PFSK-1 (cell line): ENCODE results near the gene KRTAP10-6.

Experiments
- FOXP2 ChIP-seq: optimal IDR thresholded peaks from 2 replicates; pipeline ENCODE3; 2011; ENCODE audit warnings: borderline replicate concordance, control low read depth, inconsistent platforms; ENCODE audit not compliant: insufficient read depth; ENCODE audit errors: extremely low read length, extremely low read depth
- POLR2AphosphoS5 ChIP-seq: IDR thresholded peaks from 2 replicates; pipeline ENCODE4 v1.6.1; 2012; ENCODE audit warnings: low read depth, mild to moderate bottlenecking, control low read depth, low read length, moderate library complexity
- SIN3A ChIP-seq: IDR thresholded peaks from 2 replicates; pipeline ENCODE4 v1.6.1; 2012; ENCODE audit warnings: mild to moderate bottlenecking, low read length, moderate library complexity, borderline replicate concordance; ENCODE audit not compliant: insufficient read depth
- TAF1 ChIP-seq: IDR thresholded peaks from 2 replicates; pipeline ENCODE4 v1.6.1; 2012; ENCODE audit warnings: low read length, control low read depth, borderline replicate concordance; ENCODE audit not compliant: insufficient read depth
- TF ChIP-seq, protein P1 (sequence below), 2 experiments: IDR thresholded peaks; 2 replicates each; pipeline versions ENCODE4 v1.6.1 to v1.8.0; 2011 to 2012; ENCODE audit warnings: low read depth in 2 of 2, low read length in 2 of 2, control low read depth in 1 of 2, inconsistent platforms in 1 of 2, mild to moderate bottlenecking in 1 of 2, moderate library complexity in 1 of 2; ENCODE audit not compliant: insufficient read depth in 1 of 2

The KRTAP10-6 gene

DNA sequence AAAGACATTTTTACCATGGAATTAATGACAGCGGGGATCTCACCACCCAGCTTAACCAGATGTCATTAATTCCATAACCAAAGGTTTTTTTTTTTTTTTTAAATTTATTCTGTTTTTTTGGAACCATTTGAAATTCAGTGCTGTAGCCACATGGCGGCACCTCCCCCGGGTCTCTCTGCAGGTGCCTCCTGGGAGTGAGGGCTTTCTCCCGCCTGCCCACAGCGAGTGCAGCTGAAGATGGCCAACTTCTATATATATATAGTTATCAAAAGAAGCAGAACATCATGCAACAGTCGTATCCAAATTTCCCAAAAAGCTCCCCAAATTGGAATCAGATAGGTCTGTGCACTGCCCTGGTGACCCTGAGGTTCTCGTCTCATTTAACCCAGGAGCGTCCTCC lies 23.2 kb upstream of the KRTAP10-6 start:
- TF ChIP-seq POLR2AphosphoS5 (no peak), FOXP2 (no peak), TAF1 (no peak), SIN3A (no peak)
- TF ChIP-seq, protein P1, sequence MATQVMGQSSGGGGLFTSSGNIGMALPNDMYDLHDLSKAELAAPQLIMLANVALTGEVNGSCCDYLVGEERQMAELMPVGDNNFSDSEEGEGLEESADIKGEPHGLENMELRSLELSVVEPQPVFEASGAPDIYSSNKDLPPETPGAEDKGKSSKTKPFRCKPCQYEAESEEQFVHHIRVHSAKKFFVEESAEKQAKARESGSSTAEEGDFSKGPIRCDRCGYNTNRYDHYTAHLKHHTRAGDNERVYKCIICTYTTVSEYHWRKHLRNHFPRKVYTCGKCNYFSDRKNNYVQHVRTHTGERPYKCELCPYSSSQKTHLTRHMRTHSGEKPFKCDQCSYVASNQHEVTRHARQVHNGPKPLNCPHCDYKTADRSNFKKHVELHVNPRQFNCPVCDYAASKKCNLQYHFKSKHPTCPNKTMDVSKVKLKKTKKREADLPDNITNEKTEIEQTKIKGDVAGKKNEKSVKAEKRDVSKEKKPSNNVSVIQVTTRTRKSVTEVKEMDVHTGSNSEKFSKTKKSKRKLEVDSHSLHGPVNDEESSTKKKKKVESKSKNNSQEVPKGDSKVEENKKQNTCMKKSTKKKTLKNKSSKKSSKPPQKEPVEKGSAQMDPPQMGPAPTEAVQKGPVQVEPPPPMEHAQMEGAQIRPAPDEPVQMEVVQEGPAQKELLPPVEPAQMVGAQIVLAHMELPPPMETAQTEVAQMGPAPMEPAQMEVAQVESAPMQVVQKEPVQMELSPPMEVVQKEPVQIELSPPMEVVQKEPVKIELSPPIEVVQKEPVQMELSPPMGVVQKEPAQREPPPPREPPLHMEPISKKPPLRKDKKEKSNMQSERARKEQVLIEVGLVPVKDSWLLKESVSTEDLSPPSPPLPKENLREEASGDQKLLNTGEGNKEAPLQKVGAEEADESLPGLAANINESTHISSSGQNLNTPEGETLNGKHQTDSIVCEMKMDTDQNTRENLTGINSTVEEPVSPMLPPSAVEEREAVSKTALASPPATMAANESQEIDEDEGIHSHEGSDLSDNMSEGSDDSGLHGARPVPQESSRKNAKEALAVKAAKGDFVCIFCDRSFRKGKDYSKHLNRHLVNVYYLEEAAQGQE (IDR thresholded peaks at IDR 0.05; ENCODE audit: insufficient read depth in 1 of 2, low read depth in 2 of 2, low read length in 2 of 2) = no peak

DNA sequence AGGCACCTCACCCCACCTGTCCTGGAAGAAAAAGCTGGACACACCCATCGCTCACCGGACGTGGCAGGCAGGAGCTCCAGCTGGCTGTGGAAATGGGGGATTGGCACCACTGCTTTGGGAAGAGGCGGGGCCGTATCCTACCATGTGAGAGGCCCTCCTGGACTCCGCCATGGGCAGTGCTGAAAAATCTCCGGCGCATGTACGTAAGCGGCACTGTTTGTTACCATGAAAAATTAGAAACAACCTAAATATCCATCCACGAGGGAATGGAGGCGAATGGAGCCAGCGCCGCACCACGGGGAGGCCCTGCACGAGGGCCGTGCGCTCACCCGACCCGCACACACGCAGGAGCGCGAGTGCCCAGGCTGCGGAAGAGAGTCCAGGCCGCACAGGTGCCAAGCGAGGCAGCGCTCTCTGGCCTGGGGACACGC lies 22.7 kb upstream of the KRTAP10-6 start:
- no peak for TF ChIP-seq POLR2AphosphoS5
- TF ChIP-seq, protein P1 (IDR thresholded peaks at IDR 0.05; ENCODE audit: insufficient read depth in 1 of 2, low read depth in 2 of 2, low read length in 2 of 2) = no peak

- TF ChIP-seq, protein P1 (IDR thresholded peaks at IDR 0.05; ENCODE audit: insufficient read depth in 1 of 2, low read depth in 2 of 2, low read length in 2 of 2) = no peak
- TF ChIP-seq SIN3A (no peak), POLR2AphosphoS5 (no peak), TAF1 (no peak), FOXP2 (no peak)
These were observed 21.9 kb upstream of the KRTAP10-6 start for GRCh38 chr21:44614161-44614631.

DNA sequence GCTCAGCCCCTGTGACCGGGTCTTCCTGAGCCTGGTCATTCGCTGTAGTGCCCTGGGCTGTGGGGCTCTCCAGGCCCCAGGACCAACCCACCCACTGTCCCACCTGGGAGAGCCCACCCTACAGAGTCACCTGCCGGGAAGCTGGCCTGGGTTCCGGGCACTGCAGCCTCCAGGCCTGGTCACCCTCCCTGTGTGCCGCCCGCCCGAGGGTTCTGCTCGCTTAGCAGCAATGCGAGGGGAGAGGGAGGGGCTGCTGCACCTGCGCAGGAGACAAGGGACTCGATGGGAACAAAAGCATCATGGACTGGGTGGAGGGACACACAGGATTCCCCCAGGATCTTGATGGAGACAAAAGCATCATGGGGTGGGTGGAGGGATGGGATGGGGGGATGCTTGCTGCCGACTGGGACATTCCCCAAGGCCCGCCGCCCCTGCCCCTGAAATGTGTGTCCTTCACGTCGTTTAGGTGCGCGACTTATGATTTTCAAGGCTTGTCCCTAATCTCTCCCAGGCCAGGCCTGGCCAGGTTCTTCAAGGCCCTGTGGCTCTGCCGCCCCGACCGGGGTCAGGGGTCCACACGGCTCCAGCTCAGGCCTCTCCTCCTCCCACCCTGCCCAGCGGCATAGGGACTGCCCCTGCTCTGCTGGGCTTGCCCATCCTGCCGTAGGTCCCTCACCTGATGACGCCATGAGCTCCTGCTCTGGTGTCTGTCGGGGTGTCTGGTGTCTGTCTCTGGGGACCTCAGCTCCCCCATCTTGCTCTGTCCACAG lies 21.3 kb upstream of the KRTAP10-6 start:
- no peak for TF ChIP-seq TAF1
- no peak for TF ChIP-seq POLR2AphosphoS5
- no peak for TF ChIP-seq SIN3A
- TF ChIP-seq, protein P1 (IDR thresholded peaks at IDR 0.05; ENCODE audit: insufficient read depth in 1 of 2, low read depth in 2 of 2, low read length in 2 of 2) = no peak
- no peak for TF ChIP-seq FOXP2

GRCh38 chr21:44612669-44613229 lies 20.4 kb upstream of the KRTAP10-6 start:
- TF ChIP-seq, protein P1 (IDR thresholded peaks at IDR 0.05; ENCODE audit: insufficient read depth in 1 of 2, low read depth in 2 of 2, low read length in 2 of 2) = no peak
- TF ChIP-seq POLR2AphosphoS5 = no peak
